Fibroblast of mammary gland (primary cell): ENCODE data around the gene KLK7.

ENCODE experiments used
- DNase-seq: peaks from one replicate; pipeline ENCODE4 v3.0.0-alpha.2; 2010; ENCODE audit warnings: low read depth
- H3K4me3 ChIP-seq: 2 replicates; pipeline ENCODE4 v1.5.1; 2011; ENCODE audit warnings: low read depth, mild to moderate bottlenecking, low read length, moderate library complexity; ENCODE audit not compliant: control insufficient read depth
- TF ChIP-seq, protein P1 (sequence below): conservative IDR thresholded peaks from 2 replicates; pipeline ENCODE4 v1.5.1; 2011; ENCODE audit warnings: low read depth, low read length, inconsistent platforms; ENCODE audit not compliant: control insufficient read depth, insufficient read depth

Gene KLK7

GRCh38 chr19:50949861-50950260, 33.9 kb downstream of the KLK7 start:
- DNase-seq, result no peak
- TF ChIP-seq, protein P1, sequence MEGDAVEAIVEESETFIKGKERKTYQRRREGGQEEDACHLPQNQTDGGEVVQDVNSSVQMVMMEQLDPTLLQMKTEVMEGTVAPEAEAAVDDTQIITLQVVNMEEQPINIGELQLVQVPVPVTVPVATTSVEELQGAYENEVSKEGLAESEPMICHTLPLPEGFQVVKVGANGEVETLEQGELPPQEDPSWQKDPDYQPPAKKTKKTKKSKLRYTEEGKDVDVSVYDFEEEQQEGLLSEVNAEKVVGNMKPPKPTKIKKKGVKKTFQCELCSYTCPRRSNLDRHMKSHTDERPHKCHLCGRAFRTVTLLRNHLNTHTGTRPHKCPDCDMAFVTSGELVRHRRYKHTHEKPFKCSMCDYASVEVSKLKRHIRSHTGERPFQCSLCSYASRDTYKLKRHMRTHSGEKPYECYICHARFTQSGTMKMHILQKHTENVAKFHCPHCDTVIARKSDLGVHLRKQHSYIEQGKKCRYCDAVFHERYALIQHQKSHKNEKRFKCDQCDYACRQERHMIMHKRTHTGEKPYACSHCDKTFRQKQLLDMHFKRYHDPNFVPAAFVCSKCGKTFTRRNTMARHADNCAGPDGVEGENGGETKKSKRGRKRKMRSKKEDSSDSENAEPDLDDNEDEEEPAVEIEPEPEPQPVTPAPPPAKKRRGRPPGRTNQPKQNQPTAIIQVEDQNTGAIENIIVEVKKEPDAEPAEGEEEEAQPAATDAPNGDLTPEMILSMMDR, result no peak
- H3K4me3 ChIP-seq, result no peak overlapping the region

- DNase-seq, result no peak
- TF ChIP-seq, protein P1, result no peak
- no peak overlapping the region for H3K4me3 ChIP-seq
Observed at GRCh38 chr19:50947123-50947522, 36.6 kb downstream of the KLK7 start.

DNA sequence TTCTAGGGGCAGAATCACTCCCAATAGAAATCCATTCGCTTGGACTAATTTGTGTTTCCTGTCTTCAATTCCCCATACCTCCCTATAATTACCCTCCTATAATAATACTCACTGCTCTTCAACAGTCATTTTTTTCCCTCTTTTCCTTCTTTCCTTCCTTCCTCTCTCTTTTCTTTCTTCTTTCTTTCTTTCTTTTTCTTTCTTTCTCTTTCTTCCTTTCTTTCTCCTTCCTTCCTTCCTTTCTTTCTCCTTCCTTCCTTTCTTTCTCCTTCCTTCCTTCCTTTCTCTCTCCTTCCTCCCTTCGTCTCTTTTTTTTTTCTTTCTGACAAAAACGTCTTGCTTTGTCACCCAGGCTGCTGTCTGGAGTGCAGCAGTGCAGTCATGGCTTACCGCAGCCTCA, 38.9 kb downstream of the KLK7 start:
- TF ChIP-seq, protein P1, result no peak
- H3K4me3 ChIP-seq, result no peak overlapping the region
- no peak for DNase-seq

GRCh38 chr19:50943074-50943828, 40.5 kb downstream of the KLK7 start:
- H3K4me3 ChIP-seq, result no peak overlapping the region
- TF ChIP-seq, protein P1, result no peak
- no peak for DNase-seq

DNA sequence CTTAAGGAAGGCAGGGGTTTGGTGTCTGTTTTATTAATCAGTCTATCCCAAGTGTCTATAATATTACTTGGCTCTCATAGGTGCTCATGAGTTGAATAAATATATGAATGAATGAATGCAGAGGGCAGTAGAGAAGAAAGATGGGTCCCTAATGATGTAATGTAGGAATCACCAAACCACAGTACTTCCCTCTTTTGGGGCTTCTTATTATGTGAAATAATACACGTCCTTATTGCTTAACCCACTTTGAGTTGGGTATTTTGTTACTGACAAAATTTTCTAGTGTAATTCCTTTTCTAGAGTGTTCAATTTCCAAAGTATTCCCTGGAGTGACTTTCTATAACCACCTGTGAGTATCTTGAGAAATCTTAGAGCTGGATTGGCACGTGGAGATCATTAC, 44.1 kb downstream of the KLK7 start:
- TF ChIP-seq, protein P1, result no peak
- no peak for DNase-seq
- no peak overlapping the region for H3K4me3 ChIP-seq

DNA sequence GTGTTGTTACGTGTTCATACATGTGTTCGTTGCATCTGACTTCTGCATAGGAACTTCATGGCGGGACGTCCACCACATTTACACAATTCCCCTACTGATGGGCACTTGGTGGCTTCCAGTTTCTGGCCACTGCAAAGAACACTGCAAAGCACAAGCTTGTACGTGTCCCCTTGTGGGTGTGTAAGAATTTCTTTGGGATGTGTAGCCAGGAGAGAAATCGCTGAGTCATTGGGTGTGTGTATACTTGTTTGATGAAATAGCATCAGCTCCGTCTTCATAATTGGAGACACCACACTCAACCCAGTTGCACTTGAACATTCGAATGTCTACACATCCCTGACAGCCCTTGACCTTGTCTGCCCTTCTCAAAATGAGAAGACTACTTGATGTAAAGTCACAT, 50.1 kb downstream of the KLK7 start:
- peak; percentile 54 for DNase-seq
- H3K4me3 ChIP-seq, result no peak overlapping the region
- TF ChIP-seq, protein P1, result no peak
